HFFc6 (cell line): ENCODE data around the gene MCTS1. TPM values are rescaled to one million over a fixed set of nuclear protein-coding genes. Genes with fewer than 3 reads are reported as not detected.
"Not testable (repeated sequence)": the region's sequence is repeated elsewhere in the genome, so short reads cannot be mapped to it uniquely, and the experiment has no call there.

Source experiments
- DNase-seq: peaks from one replicate; pipeline ENCODE4 v3.0.0-alpha.2; 2018
- H3K27ac Mint-ChIP-seq: 2 replicates; pipeline ENCODE4 v1.8.0; 2020; ENCODE audit warnings: mild to moderate bottlenecking, mixed read lengths
- H3K27me3 Mint-ChIP-seq: 2 replicates; pipeline ENCODE4 v1.8.0; 2021; ENCODE audit warnings: mild to moderate bottlenecking, moderate library complexity, mixed read lengths; ENCODE audit not compliant: insufficient read depth
- H3K36me3 Mint-ChIP-seq: 2 replicates; pipeline ENCODE4 v1.8.0; 2021; ENCODE audit warnings: low read depth, mixed read lengths
- H3K4me1 Mint-ChIP-seq: 2 replicates; pipeline ENCODE4 v1.8.0; 2020; ENCODE audit warnings: low read depth, mixed read lengths
- H3K4me3 Mint-ChIP-seq: 2 replicates; pipeline ENCODE4 v1.8.0; 2020; ENCODE audit warnings: mild to moderate bottlenecking, moderate library complexity, mixed read lengths
- H3K9me3 Mint-ChIP-seq: 2 replicates; pipeline ENCODE4 v1.8.0; 2020; ENCODE audit warnings: mild to moderate bottlenecking, mixed read lengths
- CTCF ChIP-seq: fragments of 200-600 bp; sonication (generic); IDR thresholded peaks from 2 replicates; pipeline ENCODE4 v1.5.0; 2021; ENCODE audit warnings: antibody characterized with exemption, mild to moderate bottlenecking
- total RNA-seq, 6 experiments: library from RNA; stranded (reverse); fragmentation: NEBNext Ultra II Directional; extraction: Animal tissue kit (Norgen Biotek cat#: 25700); gene quantifications; 2 replicates in 1 of 6; 3 replicates in 5 of 6; pipeline ENCODE4 v1.2.3, GENCODE V29; 2021

The MCTS1 gene
- total RNA-seq, 6 experiments from 2014 or later, result 57.2 to 71.7 (median 64.7) TPM

DNA sequence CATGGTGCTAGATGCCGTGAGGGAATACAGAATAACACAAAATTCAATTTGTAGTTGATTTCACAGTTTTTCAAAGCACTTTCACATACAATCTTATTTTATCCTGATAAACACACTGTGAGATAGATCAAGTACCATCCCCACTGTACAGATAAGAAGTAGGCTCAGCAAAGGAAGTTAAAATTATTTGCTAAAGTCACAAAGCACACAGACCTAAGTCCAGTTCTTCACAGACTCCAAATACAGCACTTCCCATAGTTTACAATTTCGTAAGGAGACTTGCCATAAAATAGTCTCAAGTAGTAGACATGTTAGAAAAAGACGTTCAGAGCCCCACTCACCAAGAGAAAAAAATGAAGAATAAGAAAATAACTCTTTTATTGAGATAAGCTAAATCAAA lies 35.3 kb upstream of the MCTS1 start:
- Mint-ChIP-seq H3K4me1 (no peaks in the 10 kb centered on the region), H3K27ac (no peak overlapping the region), H3K36me3 (no peaks in the 10 kb centered on the region), H3K27me3 (no peaks in the 10 kb centered on the region), H3K9me3 (no peaks in the 10 kb centered on the region), H3K4me3 (no peak overlapping the region)
- no peak for DNase-seq
- no peak for TF ChIP-seq CTCF

DNA sequence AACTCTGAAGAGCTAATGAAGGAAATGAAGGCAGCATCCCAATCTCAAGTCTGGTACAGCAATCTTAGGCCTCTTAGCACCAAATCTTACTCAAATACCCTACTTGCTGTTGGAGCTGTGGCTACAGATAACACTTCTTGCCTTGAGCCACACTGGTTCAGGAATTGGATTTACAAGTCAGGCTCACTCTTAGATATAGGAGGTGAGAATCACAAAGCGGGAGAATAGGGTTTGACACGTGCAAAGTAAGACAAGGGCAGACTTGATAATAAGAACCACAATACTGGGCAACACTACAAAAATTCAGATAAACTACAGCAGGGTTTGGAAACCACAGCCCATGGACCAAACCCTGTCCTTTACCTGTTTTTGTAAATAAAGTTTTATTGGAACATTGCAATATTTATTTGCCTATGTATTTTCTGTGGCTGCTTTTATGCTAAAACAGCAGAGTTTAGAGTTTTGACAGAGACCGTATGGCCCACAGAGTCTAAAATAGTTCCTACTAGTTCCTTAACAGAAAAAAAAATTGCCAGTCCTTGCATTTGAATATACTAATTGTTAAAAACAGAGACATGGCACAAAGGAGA lies 33.8 kb upstream of the MCTS1 start:
- Mint-ChIP-seq H3K36me3 (no peaks in the 10 kb centered on the region), H3K4me3 (no peak overlapping the region), H3K27me3 (no peaks in the 10 kb centered on the region), H3K4me1 (no peaks in the 10 kb centered on the region), H3K27ac (no peak overlapping the region), H3K9me3 (no peaks in the 10 kb centered on the region)
- TF ChIP-seq CTCF, result no peak
- no peak for DNase-seq

GRCh38 chrX:120573806-120574205 lies 30.1 kb upstream of the MCTS1 start:
- H3K36me3 Mint-ChIP-seq, H3K9me3 Mint-ChIP-seq: not testable (repeated sequence)

GRCh38 chrX:120575379-120576114 lies 28.4 kb upstream of the MCTS1 start:
- H3K4me1 Mint-ChIP-seq, result no peaks in the 10 kb centered on the region
- no peak overlapping the region for H3K4me3 Mint-ChIP-seq
- DNase-seq, result no peak
- no peak for TF ChIP-seq CTCF
- no peaks in the 10 kb centered on the region for H3K9me3 Mint-ChIP-seq
- H3K27me3 Mint-ChIP-seq, result no peaks in the 10 kb centered on the region; the same call in 1 of the 2 replicates
- no peak overlapping the region for H3K27ac Mint-ChIP-seq
- no peaks in the 10 kb centered on the region for H3K36me3 Mint-ChIP-seq

More at GRCh38 chrX:120573806-120574205, 30.1 kb upstream of the MCTS1 start:
- H3K27me3 Mint-ChIP-seq, H3K27ac Mint-ChIP-seq, DNase-seq, H3K4me3 Mint-ChIP-seq, H3K4me1 Mint-ChIP-seq: not testable (repeated sequence)

DNA sequence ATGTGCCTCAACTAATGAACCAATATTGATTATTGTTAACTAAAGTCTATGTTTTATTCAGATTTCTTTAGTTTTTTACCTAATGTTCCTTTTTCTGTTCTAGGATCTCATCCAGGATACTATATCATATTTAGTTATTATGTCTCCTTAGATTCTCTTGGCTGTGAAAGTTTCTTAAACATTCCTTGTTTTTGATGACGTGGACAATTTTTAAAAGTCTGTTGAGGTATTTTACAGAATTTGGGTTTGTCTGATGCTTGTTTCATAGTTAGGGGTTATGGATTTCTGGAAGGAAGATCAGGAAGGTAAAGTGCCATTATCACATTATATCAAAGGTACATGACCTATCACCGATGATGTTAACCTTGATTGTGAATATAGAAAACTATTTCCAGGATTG lies 18.2 kb upstream of the MCTS1 start:
- Mint-ChIP-seq H3K27me3 (peaks cover 7% of the 10 kb centered on the region), H3K4me3 (no peak overlapping the region), H3K4me1 (peaks cover 8% of the 10 kb centered on the region), H3K9me3 (no peaks in the 10 kb centered on the region), H3K36me3 (no peaks in the 10 kb centered on the region; the same call in 1 of the 2 replicates), H3K27ac (no peak overlapping the region)
- TF ChIP-seq CTCF, result no peak
- no peak for DNase-seq

GRCh38 chrX:120604361-120604782 lies 471 bp downstream of the MCTS1 start:
- H3K4me3 Mint-ChIP-seq, result peak overlapping the region; percentile 96
- H3K27me3 Mint-ChIP-seq, result peaks cover 2% of the 10 kb centered on the region; the same call in 1 of the 2 replicates
- no peaks in the 10 kb centered on the region for H3K9me3 Mint-ChIP-seq
- H3K27ac Mint-ChIP-seq, result peak overlapping the region; percentile 99
- DNase-seq, result peak; percentile 36
- H3K36me3 Mint-ChIP-seq, result no peaks in the 10 kb centered on the region
- no peak for TF ChIP-seq CTCF
- H3K4me1 Mint-ChIP-seq, result peaks cover 12% of the 10 kb centered on the region; the same call in 1 of the 2 replicates
